Germinal center (tissue), 1 donor: ENCODE measurements around the gene SAMD4B.
"Not testable (repeated sequence)": the region's sequence is repeated elsewhere in the genome, so short reads cannot be mapped to it uniquely, and the experiment has no call there.

Experiments used
- DNase-seq: peaks from one replicate; pipeline ENCODE4 v3.0.0; 2012; ENCODE audit warnings: mixed read lengths, low spot score

Gene SAMD4B, protein sequence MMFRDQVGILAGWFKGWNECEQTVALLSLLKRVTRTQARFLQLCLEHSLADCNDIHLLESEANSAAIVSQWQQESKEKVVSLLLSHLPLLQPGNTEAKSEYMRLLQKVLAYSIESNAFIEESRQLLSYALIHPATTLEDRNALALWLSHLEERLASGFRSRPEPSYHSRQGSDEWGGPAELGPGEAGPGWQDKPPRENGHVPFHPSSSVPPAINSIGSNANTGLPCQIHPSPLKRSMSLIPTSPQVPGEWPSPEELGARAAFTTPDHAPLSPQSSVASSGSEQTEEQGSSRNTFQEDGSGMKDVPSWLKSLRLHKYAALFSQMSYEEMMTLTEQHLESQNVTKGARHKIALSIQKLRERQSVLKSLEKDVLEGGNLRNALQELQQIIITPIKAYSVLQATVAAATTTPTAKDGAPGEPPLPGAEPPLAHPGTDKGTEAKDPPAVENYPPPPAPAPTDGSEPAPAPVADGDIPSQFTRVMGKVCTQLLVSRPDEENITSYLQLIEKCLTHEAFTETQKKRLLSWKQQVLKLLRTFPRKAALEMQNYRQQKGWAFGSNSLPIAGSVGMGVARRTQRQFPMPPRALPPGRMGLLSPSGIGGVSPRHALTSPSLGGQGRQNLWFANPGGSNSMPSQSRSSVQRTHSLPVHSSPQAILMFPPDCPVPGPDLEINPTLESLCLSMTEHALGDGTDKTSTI

DNA sequence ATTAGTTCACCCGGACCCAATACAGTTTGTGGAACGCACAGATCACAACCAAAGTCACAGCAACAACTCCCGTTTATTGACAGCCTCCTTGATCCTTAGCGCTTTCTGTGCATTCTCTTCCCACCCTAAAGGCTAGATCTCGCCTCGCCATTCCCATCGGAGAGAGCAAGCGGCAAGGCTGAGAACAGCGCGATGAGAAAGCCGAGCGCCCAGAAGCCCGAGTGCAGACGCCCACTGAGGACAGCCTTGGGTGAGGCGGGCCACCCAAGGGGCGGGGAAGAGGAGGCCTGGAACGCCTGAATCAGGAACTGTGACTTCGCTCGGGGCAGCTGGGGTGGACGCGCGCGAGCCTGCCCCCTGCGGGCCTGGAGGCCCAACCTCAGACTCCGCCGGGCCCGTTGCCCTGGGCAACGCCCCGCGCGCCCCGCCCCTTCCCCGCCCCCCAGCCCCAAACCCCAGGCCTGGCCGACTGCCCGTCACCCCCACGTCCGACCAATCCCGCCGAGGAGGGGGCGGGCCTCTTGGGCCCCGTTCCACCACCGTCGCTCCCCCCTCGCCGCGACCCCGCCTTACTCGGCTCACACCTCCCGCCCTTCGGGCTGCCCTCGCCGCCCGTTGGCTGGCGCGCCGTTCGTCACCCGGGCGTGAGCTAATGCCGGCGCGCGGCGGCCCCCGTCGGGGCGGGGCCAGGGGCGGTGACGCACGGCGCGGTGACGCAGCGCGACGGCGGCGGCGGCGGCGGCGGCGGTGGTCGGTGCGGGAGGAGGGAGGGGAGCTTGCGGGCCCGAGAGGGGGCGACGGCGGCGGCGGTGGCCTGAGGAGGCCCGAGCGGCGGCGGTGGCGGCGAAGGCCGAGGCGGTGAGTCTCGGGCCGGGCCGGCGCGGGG is at the start of gene SAMD4B:
Gene SAMD4B, plus strand, starts transcription at position 703 of the 886 bp plus-strand sequence. CDS start 14,473 bp downstream, outside the sequence.
- peak; percentile 98 for DNase-seq

- DNase-seq: no peak
These were observed 48.8 kb upstream of the SAMD4B start for GRCh38 chr19:39293394-39293793.

DNA sequence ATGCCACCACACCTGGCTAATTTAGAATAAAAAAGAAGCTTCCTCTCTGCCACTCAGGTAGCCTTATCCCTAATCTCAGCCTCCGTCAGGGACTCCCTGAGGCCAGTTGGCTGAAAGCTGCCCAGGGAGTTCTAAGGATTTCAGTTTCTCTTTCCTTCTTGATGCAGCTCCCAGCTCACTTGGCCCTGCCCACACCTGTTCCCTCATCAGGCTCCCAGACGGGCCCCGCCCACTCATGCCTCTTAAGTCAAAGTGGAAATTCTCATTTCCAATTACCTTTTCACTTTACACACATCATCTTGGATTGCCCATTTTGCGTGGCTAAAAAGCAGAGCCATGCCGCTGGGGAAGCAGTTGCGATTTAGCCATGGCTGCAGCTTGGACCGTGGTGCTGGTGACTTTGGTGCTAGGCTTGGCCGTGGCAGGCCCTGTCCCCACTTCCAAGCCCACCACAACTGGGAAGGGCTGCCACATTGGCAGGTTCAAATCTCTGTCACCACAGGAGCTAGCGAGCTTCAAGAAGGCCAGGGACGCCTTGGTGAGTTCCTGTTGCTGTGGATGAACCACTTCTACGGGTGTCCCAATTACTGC is 46.1 kb upstream of the SAMD4B start, which contains the start of gene IFNL1:
Gene IFNL1, plus strand, starts transcription at position 353 of the 591 bp plus-strand sequence. Its CDS starts 15 bp downstream, at position 368.
- no peak for DNase-seq

- no peak for DNase-seq
These were observed 45.3 kb upstream of the SAMD4B start for GRCh38 chr19:39296906-39297305.

- no peak for DNase-seq
These were observed 44.1 kb upstream of the SAMD4B start for GRCh38 chr19:39297931-39298634.

GRCh38 chr19:39299404-39299803 is 42.8 kb upstream of the SAMD4B start:
- DNase-seq: no peak

DNA sequence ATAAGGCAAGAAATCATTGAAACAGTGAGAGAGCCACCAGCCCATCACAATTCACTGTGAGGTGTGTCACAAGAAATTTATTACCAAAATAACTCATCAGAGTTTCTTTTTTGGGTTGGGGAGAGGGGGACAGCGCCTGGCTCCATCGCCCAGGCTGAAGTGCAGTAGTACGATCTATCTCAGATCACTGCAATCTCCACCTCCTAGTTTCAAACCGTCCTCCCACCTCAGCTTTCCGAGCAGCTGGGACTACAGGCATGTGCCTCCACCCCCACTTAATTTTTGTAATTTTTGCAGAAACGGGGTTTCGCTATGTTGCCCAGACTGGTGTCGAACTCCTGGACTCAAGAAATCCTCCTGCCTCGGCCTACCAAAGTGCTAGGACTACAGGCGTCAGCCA is 42.4 kb upstream of the SAMD4B start:
- DNase-seq: no peak

GRCh38 chr19:39301021-39301420 is 41.2 kb upstream of the SAMD4B start:
- DNase-seq: no peak

DNA sequence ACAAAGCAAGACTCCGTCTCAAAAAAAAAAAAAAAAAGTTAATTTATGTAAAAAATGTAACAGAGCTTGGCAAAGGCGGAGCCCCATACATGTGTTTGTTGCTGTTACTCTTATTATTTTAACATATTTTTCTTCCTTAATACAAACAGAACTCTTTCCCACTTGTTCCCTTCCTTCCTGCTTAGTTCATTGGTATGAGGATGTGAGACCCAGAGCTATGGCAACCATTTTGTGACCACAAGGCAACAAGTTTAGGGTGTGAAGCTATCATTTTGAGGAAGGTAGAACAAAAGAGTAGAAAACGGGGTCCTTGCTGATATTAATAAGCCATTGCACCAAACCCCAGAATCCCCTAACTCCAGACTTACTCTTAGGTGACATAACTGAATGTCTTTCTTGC is 40.7 kb upstream of the SAMD4B start:
- DNase-seq: no peak

- no peak for DNase-seq
These were observed 38.6 kb upstream of the SAMD4B start for GRCh38 chr19:39303373-39304184.

- DNase-seq: no peak
These were observed 38.1 kb upstream of the SAMD4B start for GRCh38 chr19:39304185-39304513.

- DNase-seq: no peak
These were observed 37.3 kb upstream of the SAMD4B start for GRCh38 chr19:39304701-39305571.

- no peak for DNase-seq
These were observed 36.1 kb upstream of the SAMD4B start for GRCh38 chr19:39306075-39306474.

GRCh38 chr19:39307046-39307821 is 35.0 kb upstream of the SAMD4B start:
- DNase-seq: no peak

GRCh38 chr19:39307822-39308530 is 34.2 kb upstream of the SAMD4B start:
- DNase-seq: no peak

DNA sequence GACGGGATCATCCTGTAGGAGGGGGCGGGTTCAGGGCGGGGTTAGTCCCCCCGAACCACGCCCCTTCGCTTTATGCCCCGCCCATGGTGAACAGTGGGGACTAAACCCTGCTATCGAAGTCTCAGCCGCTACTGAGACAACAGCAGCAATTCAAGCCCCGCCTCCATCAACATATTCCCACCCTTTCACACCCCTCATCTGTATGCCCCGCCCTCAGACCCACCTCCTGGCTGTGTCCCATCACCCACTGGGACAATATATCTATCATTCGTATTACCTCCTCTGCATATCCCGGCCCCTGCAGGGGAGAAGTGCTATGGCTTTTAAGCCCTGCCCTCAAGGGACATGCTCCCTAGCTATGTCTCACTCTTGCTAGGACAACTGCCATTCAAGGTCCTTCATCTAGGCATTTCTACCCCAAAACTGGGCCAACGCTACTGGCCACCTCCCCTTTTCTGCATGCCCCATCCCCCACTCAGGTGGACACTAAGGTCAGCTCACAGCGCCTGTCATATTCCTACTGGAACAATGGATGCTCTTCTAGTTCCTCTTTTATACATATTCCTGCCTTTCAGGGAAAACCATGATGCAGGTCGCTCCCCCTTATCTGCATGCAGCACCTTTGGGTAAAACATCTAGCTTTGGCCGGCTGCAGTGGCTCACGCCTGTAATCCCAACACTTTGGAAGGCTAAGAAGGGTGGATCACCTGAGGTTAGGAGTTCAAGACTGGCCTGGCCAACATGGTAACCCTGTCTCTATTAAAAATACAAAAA is 33.5 kb upstream of the SAMD4B start:
- no peak for DNase-seq

DNA sequence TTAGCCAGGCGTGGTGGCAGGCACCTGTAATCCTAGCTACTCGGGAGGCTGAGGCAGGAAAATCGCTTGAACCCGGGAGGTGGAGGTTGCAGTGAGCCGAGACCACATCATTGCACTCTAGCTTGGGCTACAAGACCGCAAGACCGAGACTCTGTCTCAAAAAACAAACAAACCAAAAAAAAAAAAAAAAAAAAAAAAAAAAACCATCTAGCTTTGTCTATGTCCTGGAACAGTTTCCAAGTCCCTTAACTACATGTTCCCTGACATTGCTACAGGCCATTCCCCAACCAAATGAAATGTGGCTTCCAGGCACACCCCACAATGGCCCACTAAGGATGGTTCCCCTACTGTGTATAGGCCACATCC is 32.9 kb upstream of the SAMD4B start:
- not testable (repeated sequence) for DNase-seq
